ENCODE results near the gene SLC27A3. TPM values are rescaled to one million over a fixed set of nuclear protein-coding genes. Genes with fewer than 3 reads are reported as not detected.

SLC27A3 gene
- polyA plus RNA-seq, 1 experiment, result 25.4 TPM

DNA sequence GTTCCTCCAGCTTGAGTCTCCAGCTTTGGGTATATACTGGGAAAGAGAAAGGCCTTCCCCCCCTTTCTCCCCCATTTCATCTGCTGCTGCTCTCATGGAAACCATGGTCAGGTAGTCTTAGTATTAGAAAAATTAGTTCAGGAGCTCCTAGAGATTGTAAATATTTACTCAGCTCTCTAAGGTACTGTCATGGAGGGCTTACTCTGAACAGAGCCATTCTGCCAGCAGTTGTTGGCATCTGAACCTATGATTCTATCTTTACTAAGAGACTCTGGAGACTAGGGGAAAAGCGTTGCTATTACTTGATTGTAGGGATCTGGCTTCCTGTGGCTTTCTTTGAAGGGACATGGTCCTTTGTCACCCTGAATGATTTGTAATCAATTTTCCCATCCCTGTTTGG, 41.2 kb upstream of the SLC27A3 start:
- CTCF ChIA-PET, result interaction anchor here (0.6 to 3.4 kb wide), 4 partner anchors 9 to 68 kb away, joined by 3 to 14 read pairs (median 4); no protein-coding TSS in a partner anchor
- TF ChIP-seq CTCF (IDR thresholded peaks at IDR 0.05; ENCODE audit: insufficient read depth, low read depth, low read length), result no peak
- Histone ChIP-seq H3K4me3 (ENCODE audit: low read depth, low read length) (no peak overlapping the region), H3K36me3 (ENCODE audit: control insufficient read depth, insufficient read depth, low read length) (no peaks in the 10 kb centered on the region), H3K27me3 (ENCODE audit: control insufficient read depth, insufficient read depth, low read length) (no peaks in the 10 kb centered on the region)
- POLR2A ChIA-PET, result interaction anchor here (0.6 kb wide), 1 partner anchor 1139 kb away, joined by 7 read pairs; no protein-coding TSS in a partner anchor
- no peak for DNase-seq (ENCODE audit: low read depth)

DNA sequence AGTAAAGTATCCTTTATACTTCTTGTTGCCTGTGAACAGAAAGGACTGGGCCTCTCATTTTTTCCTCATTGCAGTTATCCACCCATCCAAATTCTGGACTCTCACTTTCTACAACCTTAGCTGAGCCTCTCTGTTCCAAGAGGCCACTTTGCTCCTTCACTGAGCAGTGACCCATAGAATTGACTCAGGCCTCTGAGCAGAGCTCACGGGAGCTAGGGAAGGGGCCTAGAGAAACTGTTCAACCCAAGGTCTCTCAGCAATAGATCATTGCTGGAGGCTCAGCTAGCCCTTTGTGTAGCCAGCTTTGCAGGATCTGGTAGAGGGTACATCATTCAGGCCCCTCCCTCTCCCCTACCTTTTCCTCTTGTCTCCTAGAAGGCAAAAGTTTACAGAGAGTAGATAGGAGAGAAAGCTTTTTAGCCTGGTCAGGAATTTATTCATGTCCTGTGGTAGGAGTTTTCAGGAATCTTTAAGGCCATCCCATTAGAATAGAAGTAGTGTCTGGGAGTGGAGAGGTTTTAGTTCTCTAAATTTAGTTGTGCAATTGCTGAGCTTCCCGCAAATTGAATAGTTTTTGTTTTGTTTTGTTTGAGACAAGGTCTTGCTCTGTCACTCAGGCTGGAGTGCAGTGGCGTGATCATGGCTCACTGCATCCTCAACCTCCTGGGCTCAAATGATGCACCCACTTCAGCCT, 40.7 kb upstream of the SLC27A3 start:
- ChIA-PET POLR2A (interaction anchor here (0.6 kb wide), 1 partner anchor 1138 kb away, joined by 7 read pairs; no protein-coding TSS in a partner anchor), CTCF (interaction anchor here (0.6 to 3.4 kb wide), 6 partner anchors 9 to 69 kb away, joined by 3 to 14 read pairs (median 4); no protein-coding TSS in a partner anchor)
- Histone ChIP-seq H3K27me3 (ENCODE audit: control insufficient read depth, insufficient read depth, low read length) (no peaks in the 10 kb centered on the region), H3K4me3 (ENCODE audit: low read depth, low read length) (no peak overlapping the region), H3K36me3 (ENCODE audit: control insufficient read depth, insufficient read depth, low read length) (no peaks in the 10 kb centered on the region)
- no peak for DNase-seq (ENCODE audit: low read depth)
- TF ChIP-seq CTCF (IDR thresholded peaks at IDR 0.05; ENCODE audit: insufficient read depth, low read depth, low read length), result no peak

DNA sequence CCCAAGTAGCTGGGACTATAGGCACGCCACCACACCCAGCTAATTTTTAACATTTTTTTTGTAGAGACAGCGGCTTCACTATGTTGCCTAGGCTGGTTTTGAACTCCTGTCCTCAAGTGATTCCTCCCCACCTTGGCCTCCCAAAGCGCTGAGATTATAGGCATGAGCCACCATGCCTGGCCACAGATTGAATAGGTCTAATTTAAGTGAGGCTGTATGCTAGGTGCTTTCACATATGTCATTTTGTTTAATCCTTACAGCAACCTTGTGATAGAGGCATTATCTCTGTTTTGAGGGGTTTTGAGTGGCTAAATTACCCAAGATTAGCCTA, 40.2 kb upstream of the SLC27A3 start:
- ChIA-PET CTCF (interaction anchor here (0.7 to 3.4 kb wide), 6 partner anchors 8 to 251 kb away, joined by 3 to 14 read pairs (median 4); partner anchors contain the start of gene RAB13), POLR2A (no interaction called here)
- Histone ChIP-seq H3K36me3 (ENCODE audit: control insufficient read depth, insufficient read depth, low read length) (no peaks in the 10 kb centered on the region), H3K4me3 (ENCODE audit: low read depth, low read length) (no peak overlapping the region), H3K27me3 (ENCODE audit: control insufficient read depth, insufficient read depth, low read length) (no peaks in the 10 kb centered on the region)
- DNase-seq (ENCODE audit: low read depth), result no peak
- TF ChIP-seq CTCF (IDR thresholded peaks at IDR 0.05; ENCODE audit: insufficient read depth, low read depth, low read length), result no peak

- no peak for TF ChIP-seq CTCF (IDR thresholded peaks at IDR 0.05; ENCODE audit: insufficient read depth, low read depth, low read length)
- Histone ChIP-seq H3K36me3 (ENCODE audit: control insufficient read depth, insufficient read depth, low read length) (peaks cover 18% of the 10 kb centered on the region), H3K27me3 (ENCODE audit: control insufficient read depth, insufficient read depth, low read length) (no peaks in the 10 kb centered on the region), H3K4me3 (ENCODE audit: low read depth, low read length) (no peak overlapping the region)
- CTCF ChIA-PET, result interaction anchor here (0.6 to 2.6 kb wide), 3 partner anchors 8 to 64 kb away, joined by 3 to 7 read pairs (median 3); partner anchors contain the start of gene NPR1
- POLR2A ChIA-PET, result no interaction called here
- DNase-seq (ENCODE audit: low read depth), result no peak
Measured at GRCh38 chr1:153741986-153742385, 33.2 kb upstream of the SLC27A3 start.

- CTCF ChIA-PET, result interaction anchor here (0.7 to 1.6 kb wide), 4 partner anchors 8 to 65 kb away, joined by 3 to 5 read pairs (median 4); no protein-coding TSS in a partner anchor
- POLR2A ChIA-PET, result no interaction called here
Measured at GRCh38 chr1:153742411-153743142, 32.6 kb upstream of the SLC27A3 start.

More at GRCh38 chr1:153742411-153743142, 32.6 kb upstream of the SLC27A3 start:
- DNase-seq (ENCODE audit: low read depth), result no peak
- no peak overlapping the region for H3K4me3 ChIP-seq (ENCODE audit: low read depth, low read length)
- no peak for TF ChIP-seq CTCF (IDR thresholded peaks at IDR 0.05; ENCODE audit: insufficient read depth, low read depth, low read length)
- H3K36me3 ChIP-seq (ENCODE audit: control insufficient read depth, insufficient read depth, low read length), result peaks cover 18% of the 10 kb centered on the region
- no peaks in the 10 kb centered on the region for H3K27me3 ChIP-seq (ENCODE audit: control insufficient read depth, insufficient read depth, low read length)
